GM19035 (cell line): ENCODE data around the gene EPB41L5.
"Not testable (repeated sequence)": the region's sequence is repeated elsewhere in the genome, so short reads cannot be mapped to it uniquely, and the experiment has no call there.

Experiments used
- ATAC-seq: cut with Tn5 transposase; IDR thresholded peaks from one replicate; pipeline ENCODE4 v1.9.1; 2021; ENCODE audit not compliant: unreplicated experiment

EPB41L5 gene

GRCh38 chr2:120012771-120013596 lies at the start of gene EPB41L5:
TSS of gene EPB41L5 (plus strand) at chr2:120013077. CDS start at chr2:120019085, 6,008 bp downstream.
- ATAC-seq: peak; percentile 95

DNA sequence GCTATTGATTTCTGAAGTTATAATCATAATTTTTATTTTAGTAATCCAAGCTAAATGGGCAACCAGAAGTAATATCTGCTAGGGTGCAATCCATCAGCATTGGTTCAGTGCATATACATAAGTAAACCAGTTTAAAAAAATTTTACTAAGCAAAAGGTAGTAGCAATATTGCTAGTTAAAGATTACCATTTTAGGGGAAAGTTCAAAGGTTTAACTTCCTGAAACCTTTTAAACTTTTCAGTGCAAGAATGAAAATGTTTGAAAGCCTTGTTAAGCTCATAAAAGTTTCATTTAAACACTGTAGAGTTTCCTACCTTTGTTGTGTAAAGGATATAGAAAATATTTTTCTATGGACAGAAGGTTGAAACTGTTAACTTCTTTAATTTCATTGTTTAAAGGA lies 31.0 kb upstream of the EPB41L5 start:
- no peak for ATAC-seq

GRCh38 chr2:119982506-119982905 lies 30.4 kb upstream of the EPB41L5 start:
- ATAC-seq: no peak

DNA sequence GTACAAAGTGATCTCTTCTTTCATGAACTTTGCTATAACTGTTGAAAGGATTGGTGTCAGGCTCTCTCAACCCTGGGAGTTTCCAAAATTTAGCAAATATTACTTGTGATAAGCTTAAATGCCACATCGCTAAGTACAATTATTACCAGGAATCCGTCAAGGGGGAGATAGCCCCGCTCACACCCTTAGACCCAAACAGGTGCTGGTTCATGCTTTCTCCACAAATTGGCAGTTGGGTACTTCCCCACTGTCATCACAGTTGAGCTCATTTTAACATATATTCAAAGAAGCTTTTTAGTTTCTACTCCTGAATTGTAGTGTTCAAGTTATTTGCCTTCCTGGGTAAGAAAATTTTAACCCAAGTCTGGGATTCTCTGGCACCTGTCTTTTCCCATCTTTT lies 29.8 kb upstream of the EPB41L5 start:
- ATAC-seq: no peak

- no peak for ATAC-seq
Measured at GRCh38 chr2:119996148-119996547, 16.7 kb upstream of the EPB41L5 start.

GRCh38 chr2:119996896-119997891 lies 15.7 kb upstream of the EPB41L5 start:
- ATAC-seq: not testable (repeated sequence)

DNA sequence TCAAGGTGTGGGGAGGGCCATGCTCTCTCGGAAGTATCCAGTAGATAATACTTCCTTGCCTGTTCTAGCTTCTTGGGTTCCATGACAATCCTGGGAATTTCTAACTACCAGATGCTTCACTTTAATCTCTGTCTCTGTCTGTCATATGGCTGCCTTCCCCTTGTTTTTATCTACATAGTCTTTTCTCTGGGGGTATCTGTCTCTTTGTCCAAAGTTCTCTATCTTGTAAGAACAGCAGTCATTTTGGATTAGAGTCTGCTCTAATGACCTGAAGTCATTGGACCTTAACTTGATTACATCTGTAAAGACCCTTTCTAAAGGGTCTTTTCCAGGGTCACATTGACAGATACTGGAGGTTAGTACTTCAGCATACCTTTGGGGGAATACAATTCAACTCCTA lies 11.4 kb upstream of the EPB41L5 start:
- no peak for ATAC-seq

DNA sequence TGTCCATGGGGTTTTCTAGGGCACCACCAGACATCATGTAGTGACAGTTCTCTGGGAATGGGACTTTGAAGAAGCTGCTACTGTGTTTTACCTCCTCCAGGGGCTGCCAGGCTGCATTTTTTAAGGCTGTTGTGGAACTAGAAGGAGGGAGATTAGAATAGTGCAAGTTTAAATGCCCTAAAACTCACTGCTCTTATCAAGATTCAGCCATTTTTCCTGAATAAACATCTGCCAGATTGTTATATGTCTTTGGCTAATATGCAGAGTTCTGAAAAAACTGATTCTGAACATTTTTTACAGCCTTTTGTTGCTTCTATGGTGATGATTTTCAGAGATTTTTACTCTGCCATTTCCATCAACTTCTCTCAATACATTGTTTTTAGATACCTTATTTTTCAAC lies 8.6 kb upstream of the EPB41L5 start:
- no peak for ATAC-seq

DNA sequence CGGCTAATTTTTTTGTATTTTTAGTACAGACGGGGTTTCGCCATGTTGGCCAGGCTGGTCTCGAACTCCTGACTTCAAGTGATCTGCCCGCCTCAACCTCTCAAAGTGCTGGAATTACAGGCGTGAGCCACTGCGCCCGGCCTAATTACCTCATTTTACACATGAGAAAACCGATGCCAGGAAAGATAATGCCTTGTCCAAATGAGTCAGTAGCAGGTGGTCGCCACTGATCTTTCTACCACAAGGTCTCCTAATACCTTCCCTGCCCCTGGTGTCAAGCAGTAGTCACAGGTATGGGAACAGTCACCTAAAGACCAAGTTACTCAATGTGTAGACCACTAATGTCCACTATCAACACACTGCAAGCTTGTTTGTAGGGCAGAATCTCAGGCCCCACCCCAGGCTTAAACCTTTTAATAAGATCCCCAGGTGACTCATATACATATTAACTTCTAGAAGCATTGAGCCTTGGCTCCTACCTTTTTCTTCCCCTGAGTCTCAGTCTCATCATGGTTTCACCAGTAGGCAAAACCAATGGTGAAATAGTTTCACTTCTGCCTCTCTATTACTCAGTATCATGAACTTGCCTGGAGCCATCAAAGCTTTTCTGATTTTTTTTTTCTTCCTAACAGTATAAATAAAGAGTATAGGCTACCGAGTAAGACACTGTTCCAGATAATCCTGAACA lies 6.9 kb upstream of the EPB41L5 start:
- peak; percentile 80 for ATAC-seq

- ATAC-seq: no peak
Measured at GRCh38 chr2:120007851-120008250, 5.0 kb upstream of the EPB41L5 start.

- no peak for ATAC-seq
Measured at GRCh38 chr2:120012363-120012762, 514 bp upstream of the EPB41L5 start.

DNA sequence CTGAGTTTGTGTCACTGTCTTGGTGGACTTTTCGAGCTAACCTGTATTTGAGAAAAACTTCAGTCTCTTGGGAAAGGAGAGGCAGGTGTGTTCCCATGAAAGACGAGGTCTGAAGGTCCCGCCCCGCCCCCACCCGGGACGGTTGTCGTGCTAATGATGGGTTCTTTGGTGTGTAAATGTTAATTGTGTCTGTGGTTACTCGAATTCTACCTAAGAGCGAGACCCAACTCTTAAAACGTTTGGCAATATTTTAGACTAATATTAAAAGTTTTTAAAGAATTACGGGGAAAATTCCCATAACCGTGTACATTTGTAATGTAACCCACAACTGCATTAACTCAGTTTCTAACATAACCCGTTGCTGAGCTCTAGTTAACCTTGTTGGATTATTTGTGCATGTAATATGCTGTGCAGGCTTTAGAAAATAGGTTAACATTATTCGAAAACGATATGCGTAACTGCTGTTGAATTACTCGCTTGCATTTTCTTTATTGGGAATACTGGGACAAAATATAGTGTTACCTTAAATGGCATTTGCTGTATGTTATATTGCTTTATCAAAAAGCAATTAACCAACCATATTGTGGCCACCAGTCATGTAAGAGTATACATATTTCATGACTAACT lies 833 bp downstream of the EPB41L5 start:
- ATAC-seq: no peak

- ATAC-seq: no peak
Measured at GRCh38 chr2:120014226-120014980, 1.5 kb downstream of the EPB41L5 start.

GRCh38 chr2:120016800-120017199 lies 3.9 kb downstream of the EPB41L5 start:
- ATAC-seq: no peak

GRCh38 chr2:120017201-120017600 lies 4.3 kb downstream of the EPB41L5 start:
- ATAC-seq: no peak

- no peak for ATAC-seq
Measured at GRCh38 chr2:120018549-120018948, 5.7 kb downstream of the EPB41L5 start.

- ATAC-seq: no peak
Measured at GRCh38 chr2:120020554-120020953, 7.7 kb downstream of the EPB41L5 start.

DNA sequence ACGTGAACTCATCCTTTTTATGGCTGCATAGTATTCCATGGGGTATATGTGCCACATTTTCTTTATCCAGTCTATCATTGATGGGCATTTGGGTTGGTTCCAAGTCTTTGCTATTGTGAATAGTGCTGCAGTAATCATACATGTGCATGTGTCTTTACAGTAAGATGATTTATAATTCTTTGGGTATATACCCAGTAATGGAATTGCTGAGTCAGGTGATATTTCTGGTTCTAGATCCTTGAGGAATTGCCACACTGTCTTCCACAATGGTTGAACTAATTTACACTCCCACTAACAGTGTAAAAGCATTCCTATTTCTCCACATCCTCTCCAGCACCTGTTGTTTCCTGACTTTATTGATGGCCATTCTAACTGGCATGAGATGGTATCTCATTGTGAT lies 9.6 kb downstream of the EPB41L5 start:
- not testable (repeated sequence) for ATAC-seq

DNA sequence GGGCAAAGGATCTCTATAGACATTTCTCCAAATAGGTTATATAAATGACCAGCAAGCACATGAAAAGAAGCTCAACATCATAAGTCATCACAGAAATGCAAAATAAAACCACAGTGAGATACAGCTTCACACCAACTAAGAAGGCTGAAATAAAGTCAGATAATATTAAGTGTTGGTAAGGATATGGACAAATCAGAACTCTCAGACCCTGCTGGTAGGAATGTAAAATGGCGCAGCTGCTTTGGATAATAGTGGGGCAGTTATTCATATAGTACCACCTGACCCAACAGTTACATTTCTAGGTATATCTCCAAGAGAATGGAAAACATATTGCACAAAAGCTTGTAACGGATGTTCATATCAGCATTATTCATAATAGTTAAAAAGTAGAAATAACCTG lies 14.0 kb downstream of the EPB41L5 start:
- ATAC-seq: no peak

DNA sequence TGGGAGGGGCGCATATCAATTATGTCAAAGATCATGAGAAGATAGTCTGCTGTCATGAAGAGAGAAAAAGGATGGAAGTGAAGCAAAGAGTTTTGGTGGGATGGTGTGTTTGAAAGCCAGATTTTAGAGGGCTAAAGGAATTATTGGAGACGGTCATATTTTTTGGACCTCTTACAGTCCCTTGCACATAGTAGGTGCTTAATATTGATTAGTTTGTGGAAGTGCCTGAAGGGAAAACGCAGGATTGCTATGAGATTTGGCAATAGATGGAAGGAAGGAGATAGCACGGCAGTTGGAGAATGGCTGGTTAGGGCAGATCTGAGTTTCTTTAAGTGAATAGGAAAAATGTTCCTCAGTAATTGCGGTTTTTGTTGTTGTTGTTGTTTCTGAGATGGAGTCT lies 15.9 kb downstream of the EPB41L5 start:
- no peak for ATAC-seq
